Measurements from ENCODE around the gene BEX5.
"Not testable (repeated sequence)": the region's sequence is repeated elsewhere in the genome, so short reads cannot be mapped to it uniquely, and the experiment has no call there.

The BEX5 gene

GRCh38 chrX:102155806-102156179 lies at the start of gene BEX5:
Gene BEX5 (minus strand): TSS chrX:102155977. CDS start chrX:102154265, 1,712 bp downstream.
- peak in 1 of 3 donors; percentile 37 for DNase-seq (ENCODE audit: low read depth in 3 of 3)

GRCh38 chrX:102185967-102186720 lies 30.4 kb upstream of the BEX5 start:
- DNase-seq (ENCODE audit: low read depth in 3 of 3): no peak

- DNase-seq (ENCODE audit: low read depth in 3 of 3): peak in 1 of 3 donors; percentile 8
These were observed 624 bp downstream of the BEX5 start for GRCh38 chrX:102154900-102155805.

GRCh38 chrX:102154218-102154860 lies 1.4 kb downstream of the BEX5 start:
- peak in 1 of 3 donors; percentile 6 for DNase-seq (ENCODE audit: low read depth in 3 of 3)

GRCh38 chrX:102142274-102142673 lies 13.5 kb downstream of the BEX5 start, which contains the start of gene TCEAL6:
Gene TCEAL6 (minus strand): TSS chrX:102142481.
- DNase-seq (ENCODE audit: low read depth in 3 of 3): not testable (repeated sequence)

- not testable (repeated sequence) for DNase-seq (ENCODE audit: low read depth in 3 of 3)
These were observed 14.1 kb downstream of the BEX5 start for GRCh38 chrX:102141631-102142030.

GRCh38 chrX:102140876-102141275 lies 14.9 kb downstream of the BEX5 start:
- DNase-seq (ENCODE audit: low read depth in 3 of 3): not testable (repeated sequence)

GRCh38 chrX:102138064-102138463 lies 17.7 kb downstream of the BEX5 start:
- no peak for DNase-seq (ENCODE audit: low read depth in 3 of 3)

- no peak for DNase-seq (ENCODE audit: low read depth in 3 of 3)
These were observed 26.3 kb downstream of the BEX5 start for GRCh38 chrX:102129473-102129872.

GRCh38 chrX:102126863-102127262 lies 28.9 kb downstream of the BEX5 start:
- DNase-seq (ENCODE audit: low read depth in 3 of 3): no peak

- DNase-seq (ENCODE audit: low read depth in 3 of 3): not testable (repeated sequence)
These were observed 29.5 kb downstream of the BEX5 start for GRCh38 chrX:102126080-102126818.

GRCh38 chrX:102125436-102125835 lies 30.3 kb downstream of the BEX5 start, which contains the start of gene TCEAL2:
Gene TCEAL2 (plus strand): TSS chrX:102125679. CDS start chrX:102126831, 1,152 bp downstream.
- not testable (repeated sequence) for DNase-seq (ENCODE audit: low read depth in 3 of 3)

- not testable (repeated sequence) for DNase-seq (ENCODE audit: low read depth in 3 of 3)
These were observed 30.8 kb downstream of the BEX5 start for GRCh38 chrX:102125014-102125413.

- no peak for DNase-seq (ENCODE audit: low read depth in 3 of 3)
These were observed 40.0 kb downstream of the BEX5 start for GRCh38 chrX:102115748-102116147.

- no peak for DNase-seq (ENCODE audit: low read depth in 3 of 3)
These were observed 42.4 kb downstream of the BEX5 start for GRCh38 chrX:102113367-102113766.
